ENCODE data around the gene HIPK2.

Gene HIPK2

DNA sequence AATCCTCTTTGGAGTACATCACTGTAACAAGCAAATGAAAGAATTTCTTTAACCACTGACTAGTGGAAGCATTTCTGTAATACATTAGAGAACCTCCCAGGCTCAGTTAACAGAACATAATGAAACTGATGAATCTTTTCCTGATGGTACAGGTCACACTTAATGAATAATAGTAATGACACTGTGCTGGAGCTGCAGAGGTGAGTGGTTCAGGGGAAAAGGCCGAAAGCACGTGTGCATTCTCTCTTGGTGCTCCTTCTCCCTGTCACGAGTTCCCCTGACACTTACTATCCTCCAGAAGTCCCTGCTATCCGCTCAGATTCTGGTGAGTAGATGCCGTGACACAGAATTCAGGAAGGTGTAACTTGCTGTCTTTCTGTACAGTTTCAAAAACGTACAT is 8.0 kb downstream of the HIPK2 start:
- TF ChIP-seq FOXM1 (IDR thresholded peaks at IDR 0.05; ENCODE audit: borderline replicate concordance, low read depth) (no peak), ZBTB7A (IDR thresholded peaks at IDR 0.05; ENCODE audit: low read depth) (no peak), TEAD4 (IDR thresholded peaks at IDR 0.05) (no peak), NFIC (IDR thresholded peaks at IDR 0.05) (no peak), TAF1 (IDR thresholded peaks at IDR 0.05; ENCODE audit: low read depth) (no peak), EGR1 (IDR thresholded peaks at IDR 0.05) (no peak), RAD21 (IDR thresholded peaks at IDR 0.05; ENCODE audit: low read depth) (no peak), CEBPB (IDR thresholded peaks at IDR 0.05) (no peak), EP300 (IDR thresholded peaks at IDR 0.05; ENCODE audit: borderline replicate concordance) (no peak), CREB1 (IDR thresholded peaks at IDR 0.05; ENCODE audit: low read depth) (no peak), TCF12 (IDR thresholded peaks at IDR 0.05; ENCODE audit: low read depth) (no peak), YY1 (IDR thresholded peaks at IDR 0.05; ENCODE audit: low read depth) (no peak)
- TF ChIP-seq, protein P1, sequence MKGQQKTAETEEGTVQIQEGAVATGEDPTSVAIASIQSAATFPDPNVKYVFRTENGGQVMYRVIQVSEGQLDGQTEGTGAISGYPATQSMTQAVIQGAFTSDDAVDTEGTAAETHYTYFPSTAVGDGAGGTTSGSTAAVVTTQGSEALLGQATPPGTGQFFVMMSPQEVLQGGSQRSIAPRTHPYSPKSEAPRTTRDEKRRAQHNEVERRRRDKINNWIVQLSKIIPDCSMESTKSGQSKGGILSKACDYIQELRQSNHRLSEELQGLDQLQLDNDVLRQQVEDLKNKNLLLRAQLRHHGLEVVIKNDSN (IDR thresholded peaks at IDR 0.05), result no peak
- TF ChIP-seq, protein P2, sequence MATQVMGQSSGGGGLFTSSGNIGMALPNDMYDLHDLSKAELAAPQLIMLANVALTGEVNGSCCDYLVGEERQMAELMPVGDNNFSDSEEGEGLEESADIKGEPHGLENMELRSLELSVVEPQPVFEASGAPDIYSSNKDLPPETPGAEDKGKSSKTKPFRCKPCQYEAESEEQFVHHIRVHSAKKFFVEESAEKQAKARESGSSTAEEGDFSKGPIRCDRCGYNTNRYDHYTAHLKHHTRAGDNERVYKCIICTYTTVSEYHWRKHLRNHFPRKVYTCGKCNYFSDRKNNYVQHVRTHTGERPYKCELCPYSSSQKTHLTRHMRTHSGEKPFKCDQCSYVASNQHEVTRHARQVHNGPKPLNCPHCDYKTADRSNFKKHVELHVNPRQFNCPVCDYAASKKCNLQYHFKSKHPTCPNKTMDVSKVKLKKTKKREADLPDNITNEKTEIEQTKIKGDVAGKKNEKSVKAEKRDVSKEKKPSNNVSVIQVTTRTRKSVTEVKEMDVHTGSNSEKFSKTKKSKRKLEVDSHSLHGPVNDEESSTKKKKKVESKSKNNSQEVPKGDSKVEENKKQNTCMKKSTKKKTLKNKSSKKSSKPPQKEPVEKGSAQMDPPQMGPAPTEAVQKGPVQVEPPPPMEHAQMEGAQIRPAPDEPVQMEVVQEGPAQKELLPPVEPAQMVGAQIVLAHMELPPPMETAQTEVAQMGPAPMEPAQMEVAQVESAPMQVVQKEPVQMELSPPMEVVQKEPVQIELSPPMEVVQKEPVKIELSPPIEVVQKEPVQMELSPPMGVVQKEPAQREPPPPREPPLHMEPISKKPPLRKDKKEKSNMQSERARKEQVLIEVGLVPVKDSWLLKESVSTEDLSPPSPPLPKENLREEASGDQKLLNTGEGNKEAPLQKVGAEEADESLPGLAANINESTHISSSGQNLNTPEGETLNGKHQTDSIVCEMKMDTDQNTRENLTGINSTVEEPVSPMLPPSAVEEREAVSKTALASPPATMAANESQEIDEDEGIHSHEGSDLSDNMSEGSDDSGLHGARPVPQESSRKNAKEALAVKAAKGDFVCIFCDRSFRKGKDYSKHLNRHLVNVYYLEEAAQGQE (IDR thresholded peaks at IDR 0.05; ENCODE audit: low read depth), result no peak
- TF ChIP-seq, protein P3, sequence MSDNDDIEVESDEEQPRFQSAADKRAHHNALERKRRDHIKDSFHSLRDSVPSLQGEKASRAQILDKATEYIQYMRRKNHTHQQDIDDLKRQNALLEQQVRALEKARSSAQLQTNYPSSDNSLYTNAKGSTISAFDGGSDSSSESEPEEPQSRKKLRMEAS (IDR thresholded peaks at IDR 0.05), result no peak

DNA sequence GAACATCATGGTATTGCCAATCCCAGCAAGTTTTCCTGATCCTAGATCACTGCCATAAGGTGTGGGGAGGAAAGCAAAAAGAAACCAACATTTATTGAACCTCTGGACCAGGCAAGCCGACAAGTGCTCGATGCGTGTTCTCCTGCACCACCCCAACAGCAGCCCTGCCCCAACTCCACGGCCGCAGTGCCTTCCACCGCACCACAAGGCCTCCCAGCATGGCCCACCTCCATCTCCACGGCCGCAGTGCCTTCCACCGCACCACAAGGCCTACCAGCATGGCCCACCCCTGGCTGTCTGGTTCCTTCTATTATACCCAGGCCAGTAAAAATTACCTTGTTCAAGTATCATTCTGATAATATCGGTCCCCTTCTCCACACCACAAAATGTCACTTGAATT is 8.7 kb downstream of the HIPK2 start:
- TF ChIP-seq RAD21 (IDR thresholded peaks at IDR 0.05; ENCODE audit: low read depth) (no peak), CEBPB (IDR thresholded peaks at IDR 0.05) (no peak), ZBTB7A (IDR thresholded peaks at IDR 0.05; ENCODE audit: low read depth) (no peak), EP300 (IDR thresholded peaks at IDR 0.05; ENCODE audit: borderline replicate concordance) (no peak), EGR1 (IDR thresholded peaks at IDR 0.05) (no peak), FOXM1 (IDR thresholded peaks at IDR 0.05; ENCODE audit: borderline replicate concordance, low read depth) (no peak), YY1 (IDR thresholded peaks at IDR 0.05; ENCODE audit: low read depth) (no peak), TEAD4 (IDR thresholded peaks at IDR 0.05) (no peak), TAF1 (IDR thresholded peaks at IDR 0.05; ENCODE audit: low read depth) (no peak), TCF12 (IDR thresholded peaks at IDR 0.05; ENCODE audit: low read depth) (no peak), CREB1 (IDR thresholded peaks at IDR 0.05; ENCODE audit: low read depth) (no peak)
- TF ChIP-seq, protein P2 (IDR thresholded peaks at IDR 0.05; ENCODE audit: low read depth), result no peak
- TF ChIP-seq, protein P3 (IDR thresholded peaks at IDR 0.05), result no peak
- TF ChIP-seq, protein P1 (IDR thresholded peaks at IDR 0.05), result no peak

DNA sequence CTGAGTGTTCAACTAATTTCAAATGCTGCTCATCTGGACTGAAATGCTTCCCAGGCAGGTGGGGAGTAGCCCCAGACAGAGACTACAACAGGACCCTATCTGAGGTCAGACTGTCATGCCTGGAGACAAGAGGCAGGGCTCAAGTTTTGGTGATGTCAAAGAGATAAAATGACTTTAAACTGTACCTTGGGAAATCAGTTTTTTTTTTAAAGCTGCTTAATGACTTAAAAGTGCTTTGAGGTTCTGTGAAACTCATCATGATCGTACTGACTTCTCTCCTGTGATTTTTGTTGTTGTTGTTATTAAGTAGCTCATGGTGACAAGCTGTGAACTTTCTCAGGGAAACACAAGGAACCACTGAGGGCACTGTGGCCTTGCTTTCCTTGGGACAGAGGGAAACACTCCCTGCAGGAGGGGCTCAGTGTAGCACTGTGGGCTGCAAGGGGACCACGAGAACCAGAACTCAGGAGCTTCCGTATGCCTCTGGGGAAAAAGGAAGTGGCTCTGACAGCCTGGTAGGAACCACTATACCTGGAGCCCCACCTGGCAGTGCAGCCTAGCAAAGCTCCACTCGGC is 9.5 kb downstream of the HIPK2 start:
- TF ChIP-seq FOXM1 (IDR thresholded peaks at IDR 0.05; ENCODE audit: borderline replicate concordance, low read depth), result no peak
- no peak for TF ChIP-seq YY1 (IDR thresholded peaks at IDR 0.05; ENCODE audit: low read depth)
- TF ChIP-seq, protein P2 (IDR thresholded peaks at IDR 0.05; ENCODE audit: low read depth), result no peak
- TF ChIP-seq, protein P1 (IDR thresholded peaks at IDR 0.05), result no peak
- TF ChIP-seq TAF1 (IDR thresholded peaks at IDR 0.05; ENCODE audit: low read depth), result no peak

DNA sequence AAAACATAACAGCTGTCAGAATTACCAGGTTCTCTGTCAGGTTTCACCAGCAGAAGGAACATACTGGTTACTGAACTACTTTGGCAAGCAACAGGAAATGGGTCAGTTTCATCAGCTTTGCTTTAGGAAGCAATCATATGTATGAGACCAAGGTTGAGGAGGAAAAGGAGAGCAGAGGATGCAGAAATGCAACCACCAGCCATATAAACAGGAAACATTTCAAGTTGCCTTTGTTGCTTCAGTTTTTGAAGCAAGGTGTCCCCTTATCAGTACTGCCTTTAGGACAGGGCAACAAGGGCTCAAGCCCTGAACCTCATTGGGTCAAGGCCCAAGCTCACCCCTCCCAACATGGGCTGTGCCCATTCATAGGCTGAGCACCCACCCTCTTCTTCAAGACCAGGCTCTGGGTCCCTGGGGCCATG is 10.2 kb downstream of the HIPK2 start:
- TF ChIP-seq TAF1 (IDR thresholded peaks at IDR 0.05; ENCODE audit: low read depth) (no peak), CEBPB (IDR thresholded peaks at IDR 0.05) (no peak)
- TF ChIP-seq, protein P3 (IDR thresholded peaks at IDR 0.05), result no peak
